K562 (cell line): ENCODE data around the gene ZNF837. TPM values are rescaled to one million over a fixed set of nuclear protein-coding genes. Genes with fewer than 3 reads are reported as not detected.

Source experiments
- NR4A1 ChIP-seq, 2 experiments: fragments of 250-450 bp in 1 of 2; fragments of 450-650 bp in 1 of 2; sonication (Bioruptor Pico) in 1 of 2; IDR thresholded peaks; 2 replicates each; pipeline versions ENCODE4 v1.4.0 to v1.6.1; 2016 to 2020; ENCODE audit warnings: mild to moderate bottlenecking in 2 of 2, missing compliant biosample characterization in 1 of 2, missing genetic modification characterization in 1 of 2, moderate library complexity in 1 of 2
- SRSF9 ChIP-seq: fragments of 200-400 bp; formaldehyde crosslinking; IDR thresholded peaks from 2 replicates; pipeline ENCODE4 v1.6.1; 2017; ENCODE audit warnings: low read depth, low read length, borderline replicate concordance
- TAF7 ChIP-seq: fragments of 450-650 bp; IDR thresholded peaks from 2 replicates; pipeline ENCODE4 v1.6.1; 2016; ENCODE audit warnings: missing genetic modification characterization, missing compliant biosample characterization
- ZC3H11A ChIP-seq: IDR thresholded peaks from 2 replicates; pipeline ENCODE4 v1.6.1; 2012; ENCODE audit warnings: low read depth, low read length, improper control_type of control experiment
- ZNF830 ChIP-seq: fragments of 250-450 bp; sonication (Bioruptor Pico); IDR thresholded peaks from 2 replicates; pipeline ENCODE4 v1.5.0; 2021; ENCODE audit warnings: mild to moderate bottlenecking
- polyA plus RNA-seq, 8 experiments: library from polyadenylated mRNA; depleted of rRNA in 4 of 8; stranded (reverse) in 5 of 8; unstranded in 3 of 8; fragments of >200 nt; fragmentation: Nextera tagmentation in 2 of 8; fragmentation: Illumina TruSeq in 1 of 8; extraction: Ambion mirVana in 2 of 8; extraction: Trizol in 1 of 8; gene quantifications; 2 replicates each; pipeline versions ENCODE4 v1.2.1 to v1.2.3, GENCODE V29; 2011 to 2014; ENCODE audit warnings: inconsistent platforms in 1 of 8, missing spikeins in 1 of 8
- total RNA-seq, 7 experiments: library from RNA; depleted of rRNA in 6 of 7; stranded (reverse); fragments of >200 nt in 6 of 7; fragmentation: Illumina TruSeq in 2 of 7; extraction: Trizol in 2 of 7; gene quantifications; 2 replicates each; pipeline versions ENCODE4 v1.2.1 to v1.2.3, GENCODE V29; 2011 to 2021; ENCODE audit warnings: low replicate concordance in 1 of 7
- TF ChIP-seq, protein P1 (sequence below): fragments of 200-600 bp; sonication (generic); IDR thresholded peaks from one replicate; pipeline ENCODE4 v1.6.1; 2012; ENCODE audit warnings: mild to moderate bottlenecking, low read depth, low read length, inconsistent platforms
- TF ChIP-seq, protein P2 (sequence below), 2 experiments: fragments of 450-650 bp; IDR thresholded peaks; 2 replicates each; pipeline ENCODE4 v1.6.1; 2018; ENCODE audit warnings: mild to moderate bottlenecking in 2 of 2, low read depth in 1 of 2; ENCODE audit not compliant: partially characterized antibody in 2 of 2
- TF ChIP-seq, protein P3 (sequence below): fragments of 450-650 bp; IDR thresholded peaks from one replicate; pipeline ENCODE4 v1.6.1; 2018; ENCODE audit warnings: mild to moderate bottlenecking, moderate library complexity; ENCODE audit not compliant: partially characterized antibody

Gene ZNF837
- total and polyA plus RNA-seq, 9 of the 15 experiments (the other 6 are each of a cell fraction or from before 2014, with no cell fraction given), result 0.11 to 2.1 (median 0.57) TPM; not detected in 4

DNA sequence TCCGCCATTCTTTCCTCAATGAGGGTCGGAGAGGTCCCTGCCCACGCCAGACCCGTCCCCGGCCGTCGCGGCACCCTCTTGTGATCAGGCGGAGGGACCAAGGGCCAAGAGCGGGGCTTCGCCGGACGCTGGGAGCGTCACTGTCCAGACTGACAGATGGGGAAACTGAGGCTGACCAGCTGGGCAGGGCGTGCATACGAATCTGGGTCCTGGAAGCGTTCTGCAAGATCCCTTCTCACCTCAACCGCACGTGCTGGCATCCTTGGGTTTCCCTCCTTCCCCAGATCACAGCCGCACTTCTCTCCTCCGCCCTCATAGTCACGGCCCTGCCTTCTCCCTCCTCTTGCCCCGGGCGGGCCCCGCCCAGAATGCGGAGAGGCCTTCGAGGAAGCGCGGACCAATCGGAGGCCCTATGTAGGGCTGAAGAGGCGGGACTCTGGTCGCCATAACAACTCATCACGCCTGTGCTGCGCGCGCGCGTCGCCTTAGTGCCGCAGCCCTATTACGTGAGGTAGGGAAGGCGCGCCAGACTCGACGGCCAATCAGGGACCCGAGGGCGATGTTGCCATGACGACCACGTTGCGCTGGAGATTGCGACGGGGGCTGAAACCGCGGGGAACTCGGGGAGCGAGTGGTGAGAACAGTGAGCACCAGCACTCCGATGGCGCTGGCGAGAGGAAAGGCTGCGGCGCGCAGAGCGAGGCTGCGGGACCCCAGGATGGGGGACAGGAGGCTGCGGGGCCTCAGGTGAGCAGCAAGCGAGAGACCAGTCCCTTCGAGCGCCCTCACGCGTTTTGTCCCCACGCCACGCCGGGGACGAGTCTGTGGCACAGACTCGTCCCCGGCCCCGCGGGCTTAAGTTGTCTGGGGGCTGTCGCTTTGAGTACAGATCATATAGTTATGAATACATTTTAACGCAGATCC is 20.3 kb upstream of the ZNF837 start (continued):
- TF ChIP-seq, protein P1, sequence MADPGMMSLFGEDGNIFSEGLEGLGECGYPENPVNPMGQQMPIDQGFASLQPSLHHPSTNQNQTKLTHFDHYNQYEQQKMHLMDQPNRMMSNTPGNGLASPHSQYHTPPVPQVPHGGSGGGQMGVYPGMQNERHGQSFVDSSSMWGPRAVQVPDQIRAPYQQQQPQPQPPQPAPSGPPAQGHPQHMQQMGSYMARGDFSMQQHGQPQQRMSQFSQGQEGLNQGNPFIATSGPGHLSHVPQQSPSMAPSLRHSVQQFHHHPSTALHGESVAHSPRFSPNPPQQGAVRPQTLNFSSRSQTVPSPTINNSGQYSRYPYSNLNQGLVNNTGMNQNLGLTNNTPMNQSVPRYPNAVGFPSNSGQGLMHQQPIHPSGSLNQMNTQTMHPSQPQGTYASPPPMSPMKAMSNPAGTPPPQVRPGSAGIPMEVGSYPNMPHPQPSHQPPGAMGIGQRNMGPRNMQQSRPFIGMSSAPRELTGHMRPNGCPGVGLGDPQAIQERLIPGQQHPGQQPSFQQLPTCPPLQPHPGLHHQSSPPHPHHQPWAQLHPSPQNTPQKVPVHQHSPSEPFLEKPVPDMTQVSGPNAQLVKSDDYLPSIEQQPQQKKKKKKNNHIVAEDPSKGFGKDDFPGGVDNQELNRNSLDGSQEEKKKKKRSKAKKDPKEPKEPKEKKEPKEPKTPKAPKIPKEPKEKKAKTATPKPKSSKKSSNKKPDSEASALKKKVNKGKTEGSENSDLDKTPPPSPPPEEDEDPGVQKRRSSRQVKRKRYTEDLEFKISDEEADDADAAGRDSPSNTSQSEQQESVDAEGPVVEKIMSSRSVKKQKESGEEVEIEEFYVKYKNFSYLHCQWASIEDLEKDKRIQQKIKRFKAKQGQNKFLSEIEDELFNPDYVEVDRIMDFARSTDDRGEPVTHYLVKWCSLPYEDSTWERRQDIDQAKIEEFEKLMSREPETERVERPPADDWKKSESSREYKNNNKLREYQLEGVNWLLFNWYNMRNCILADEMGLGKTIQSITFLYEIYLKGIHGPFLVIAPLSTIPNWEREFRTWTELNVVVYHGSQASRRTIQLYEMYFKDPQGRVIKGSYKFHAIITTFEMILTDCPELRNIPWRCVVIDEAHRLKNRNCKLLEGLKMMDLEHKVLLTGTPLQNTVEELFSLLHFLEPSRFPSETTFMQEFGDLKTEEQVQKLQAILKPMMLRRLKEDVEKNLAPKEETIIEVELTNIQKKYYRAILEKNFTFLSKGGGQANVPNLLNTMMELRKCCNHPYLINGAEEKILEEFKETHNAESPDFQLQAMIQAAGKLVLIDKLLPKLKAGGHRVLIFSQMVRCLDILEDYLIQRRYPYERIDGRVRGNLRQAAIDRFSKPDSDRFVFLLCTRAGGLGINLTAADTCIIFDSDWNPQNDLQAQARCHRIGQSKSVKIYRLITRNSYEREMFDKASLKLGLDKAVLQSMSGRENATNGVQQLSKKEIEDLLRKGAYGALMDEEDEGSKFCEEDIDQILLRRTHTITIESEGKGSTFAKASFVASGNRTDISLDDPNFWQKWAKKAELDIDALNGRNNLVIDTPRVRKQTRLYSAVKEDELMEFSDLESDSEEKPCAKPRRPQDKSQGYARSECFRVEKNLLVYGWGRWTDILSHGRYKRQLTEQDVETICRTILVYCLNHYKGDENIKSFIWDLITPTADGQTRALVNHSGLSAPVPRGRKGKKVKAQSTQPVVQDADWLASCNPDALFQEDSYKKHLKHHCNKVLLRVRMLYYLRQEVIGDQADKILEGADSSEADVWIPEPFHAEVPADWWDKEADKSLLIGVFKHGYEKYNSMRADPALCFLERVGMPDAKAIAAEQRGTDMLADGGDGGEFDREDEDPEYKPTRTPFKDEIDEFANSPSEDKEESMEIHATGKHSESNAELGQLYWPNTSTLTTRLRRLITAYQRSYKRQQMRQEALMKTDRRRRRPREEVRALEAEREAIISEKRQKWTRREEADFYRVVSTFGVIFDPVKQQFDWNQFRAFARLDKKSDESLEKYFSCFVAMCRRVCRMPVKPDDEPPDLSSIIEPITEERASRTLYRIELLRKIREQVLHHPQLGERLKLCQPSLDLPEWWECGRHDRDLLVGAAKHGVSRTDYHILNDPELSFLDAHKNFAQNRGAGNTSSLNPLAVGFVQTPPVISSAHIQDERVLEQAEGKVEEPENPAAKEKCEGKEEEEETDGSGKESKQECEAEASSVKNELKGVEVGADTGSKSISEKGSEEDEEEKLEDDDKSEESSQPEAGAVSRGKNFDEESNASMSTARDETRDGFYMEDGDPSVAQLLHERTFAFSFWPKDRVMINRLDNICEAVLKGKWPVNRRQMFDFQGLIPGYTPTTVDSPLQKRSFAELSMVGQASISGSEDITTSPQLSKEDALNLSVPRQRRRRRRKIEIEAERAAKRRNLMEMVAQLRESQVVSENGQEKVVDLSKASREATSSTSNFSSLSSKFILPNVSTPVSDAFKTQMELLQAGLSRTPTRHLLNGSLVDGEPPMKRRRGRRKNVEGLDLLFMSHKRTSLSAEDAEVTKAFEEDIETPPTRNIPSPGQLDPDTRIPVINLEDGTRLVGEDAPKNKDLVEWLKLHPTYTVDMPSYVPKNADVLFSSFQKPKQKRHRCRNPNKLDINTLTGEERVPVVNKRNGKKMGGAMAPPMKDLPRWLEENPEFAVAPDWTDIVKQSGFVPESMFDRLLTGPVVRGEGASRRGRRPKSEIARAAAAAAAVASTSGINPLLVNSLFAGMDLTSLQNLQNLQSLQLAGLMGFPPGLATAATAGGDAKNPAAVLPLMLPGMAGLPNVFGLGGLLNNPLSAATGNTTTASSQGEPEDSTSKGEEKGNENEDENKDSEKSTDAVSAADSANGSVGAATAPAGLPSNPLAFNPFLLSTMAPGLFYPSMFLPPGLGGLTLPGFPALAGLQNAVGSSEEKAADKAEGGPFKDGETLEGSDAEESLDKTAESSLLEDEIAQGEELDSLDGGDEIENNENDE, result no peak
- TF ChIP-seq, protein P2, sequence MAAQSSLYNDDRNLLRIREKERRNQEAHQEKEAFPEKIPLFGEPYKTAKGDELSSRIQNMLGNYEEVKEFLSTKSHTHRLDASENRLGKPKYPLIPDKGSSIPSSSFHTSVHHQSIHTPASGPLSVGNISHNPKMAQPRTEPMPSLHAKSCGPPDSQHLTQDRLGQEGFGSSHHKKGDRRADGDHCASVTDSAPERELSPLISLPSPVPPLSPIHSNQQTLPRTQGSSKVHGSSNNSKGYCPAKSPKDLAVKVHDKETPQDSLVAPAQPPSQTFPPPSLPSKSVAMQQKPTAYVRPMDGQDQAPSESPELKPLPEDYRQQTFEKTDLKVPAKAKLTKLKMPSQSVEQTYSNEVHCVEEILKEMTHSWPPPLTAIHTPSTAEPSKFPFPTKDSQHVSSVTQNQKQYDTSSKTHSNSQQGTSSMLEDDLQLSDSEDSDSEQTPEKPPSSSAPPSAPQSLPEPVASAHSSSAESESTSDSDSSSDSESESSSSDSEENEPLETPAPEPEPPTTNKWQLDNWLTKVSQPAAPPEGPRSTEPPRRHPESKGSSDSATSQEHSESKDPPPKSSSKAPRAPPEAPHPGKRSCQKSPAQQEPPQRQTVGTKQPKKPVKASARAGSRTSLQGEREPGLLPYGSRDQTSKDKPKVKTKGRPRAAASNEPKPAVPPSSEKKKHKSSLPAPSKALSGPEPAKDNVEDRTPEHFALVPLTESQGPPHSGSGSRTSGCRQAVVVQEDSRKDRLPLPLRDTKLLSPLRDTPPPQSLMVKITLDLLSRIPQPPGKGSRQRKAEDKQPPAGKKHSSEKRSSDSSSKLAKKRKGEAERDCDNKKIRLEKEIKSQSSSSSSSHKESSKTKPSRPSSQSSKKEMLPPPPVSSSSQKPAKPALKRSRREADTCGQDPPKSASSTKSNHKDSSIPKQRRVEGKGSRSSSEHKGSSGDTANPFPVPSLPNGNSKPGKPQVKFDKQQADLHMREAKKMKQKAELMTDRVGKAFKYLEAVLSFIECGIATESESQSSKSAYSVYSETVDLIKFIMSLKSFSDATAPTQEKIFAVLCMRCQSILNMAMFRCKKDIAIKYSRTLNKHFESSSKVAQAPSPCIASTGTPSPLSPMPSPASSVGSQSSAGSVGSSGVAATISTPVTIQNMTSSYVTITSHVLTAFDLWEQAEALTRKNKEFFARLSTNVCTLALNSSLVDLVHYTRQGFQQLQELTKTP (IDR thresholded peaks at IDR 0.05; ENCODE audit: low read depth in 1 of 2, partially characterized antibody in 2 of 2), result no peak
- no peak for TF ChIP-seq ZC3H11A
- peak; percentile 46; the same call in 1 of the 2 replicates for TF ChIP-seq TAF7 (tag)
- TF ChIP-seq ZNF830 (CRISPR knock-in tag), result no peak
- no peak for TF ChIP-seq SRSF9
- TF ChIP-seq, protein P3, sequence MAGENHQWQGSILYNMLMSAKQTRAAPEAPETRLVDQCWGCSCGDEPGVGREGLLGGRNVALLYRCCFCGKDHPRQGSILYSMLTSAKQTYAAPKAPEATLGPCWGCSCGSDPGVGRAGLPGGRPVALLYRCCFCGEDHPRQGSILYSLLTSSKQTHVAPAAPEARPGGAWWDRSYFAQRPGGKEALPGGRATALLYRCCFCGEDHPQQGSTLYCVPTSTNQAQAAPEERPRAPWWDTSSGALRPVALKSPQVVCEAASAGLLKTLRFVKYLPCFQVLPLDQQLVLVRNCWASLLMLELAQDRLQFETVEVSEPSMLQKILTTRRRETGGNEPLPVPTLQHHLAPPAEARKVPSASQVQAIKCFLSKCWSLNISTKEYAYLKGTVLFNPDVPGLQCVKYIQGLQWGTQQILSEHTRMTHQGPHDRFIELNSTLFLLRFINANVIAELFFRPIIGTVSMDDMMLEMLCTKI, result no peak
- TF ChIP-seq NR4A1 (CRISPR knock-in tag; IDR thresholded peaks at IDR 0.05), result peak; percentile 89
- 0 out of 2 replicates have a peak, but pooled peaks have one; percentile 27 for TF ChIP-seq NR4A1 (tag; IDR thresholded peaks at IDR 0.05)
